ENCODE data around the gene ESYT1.

- TF ChIP-seq EZH2phosphoT487 (IDR thresholded peaks at IDR 0.05; ENCODE audit: borderline replicate concordance, low read depth, low read length) (no peak), CTCF (conservative IDR thresholded peaks at IDR 0.05; ENCODE audit: low read length) (no peak)
These were observed 60.7 kb downstream of the ESYT1 start for GRCh38 chr12:56188778-56189098.
